Progenitor cell of endocrine pancreas (in vitro differentiated cells): Measurements from ENCODE around the gene FAM20B. TPM values are rescaled to one million over a fixed set of nuclear protein-coding genes. Genes with fewer than 3 reads are reported as not detected.

Experiments used
- DNase-seq: peaks from one replicate; pipeline ENCODE4 v3.0.0; 2021; ENCODE audit warnings: low spot score; ENCODE audit not compliant: unreplicated experiment
- H3K27ac Mint-ChIP-seq: 2 replicates; pipeline ENCODE4 v1.8.0; 2021; ENCODE audit warnings: mild to moderate bottlenecking, moderate library complexity, mixed read lengths
- H3K27me3 Mint-ChIP-seq: 2 replicates; pipeline ENCODE4 v1.8.0; 2021; ENCODE audit warnings: mixed read lengths
- H3K36me3 Mint-ChIP-seq: 2 replicates; pipeline ENCODE4 v1.8.0; 2022; ENCODE audit warnings: mixed read lengths; ENCODE audit not compliant: insufficient read depth
- H3K4me1 Mint-ChIP-seq: 2 replicates; pipeline ENCODE4 v1.8.0; 2021; ENCODE audit warnings: low read depth, mixed read lengths
- H3K4me3 Mint-ChIP-seq: 2 replicates; pipeline ENCODE4 v1.8.0; 2021; ENCODE audit warnings: low read depth, mild to moderate bottlenecking, moderate library complexity, mixed read lengths
- H3K9me3 Mint-ChIP-seq: 2 replicates; pipeline ENCODE4 v1.8.0; 2021; ENCODE audit warnings: low read depth, mixed read lengths
- CTCF ChIP-seq: fragments of 200-600 bp; sonication (generic); IDR thresholded peaks from one replicate; pipeline ENCODE4 v1.5.0; 2021; ENCODE audit warnings: antibody characterized with exemption, mild to moderate bottlenecking; ENCODE audit not compliant: unreplicated experiment
- total RNA-seq: library from RNA; stranded (reverse); gene quantifications from 2 replicates; pipeline ENCODE4 v1.2.1, GENCODE V29; 2021

The FAM20B gene
- total RNA-seq, 1 donor from 2014 or later: 42.9 TPM

GRCh38 chr1:179090923-179091322, 65.2 kb downstream of the FAM20B start:
- Mint-ChIP-seq H3K27ac (peak overlapping the region; percentile 17), H3K4me1 (peaks cover 23% of the 10 kb centered on the region), H3K27me3 (no peaks in the 10 kb centered on the region), H3K36me3 (peaks cover 24% of the 10 kb centered on the region), H3K4me3 (no peak overlapping the region), H3K9me3 (no peaks in the 10 kb centered on the region)
- TF ChIP-seq CTCF: no peak
- no peak for DNase-seq

GRCh38 chr1:179091691-179092165, 66.0 kb downstream of the FAM20B start:
- DNase-seq: no peak
- Mint-ChIP-seq H3K9me3 (no peaks in the 10 kb centered on the region), H3K4me1 (peaks cover 23% of the 10 kb centered on the region), H3K27me3 (no peaks in the 10 kb centered on the region), H3K27ac (no peak overlapping the region), H3K36me3 (peaks cover 23% of the 10 kb centered on the region), H3K4me3 (no peak overlapping the region)
- TF ChIP-seq CTCF: no peak

DNA sequence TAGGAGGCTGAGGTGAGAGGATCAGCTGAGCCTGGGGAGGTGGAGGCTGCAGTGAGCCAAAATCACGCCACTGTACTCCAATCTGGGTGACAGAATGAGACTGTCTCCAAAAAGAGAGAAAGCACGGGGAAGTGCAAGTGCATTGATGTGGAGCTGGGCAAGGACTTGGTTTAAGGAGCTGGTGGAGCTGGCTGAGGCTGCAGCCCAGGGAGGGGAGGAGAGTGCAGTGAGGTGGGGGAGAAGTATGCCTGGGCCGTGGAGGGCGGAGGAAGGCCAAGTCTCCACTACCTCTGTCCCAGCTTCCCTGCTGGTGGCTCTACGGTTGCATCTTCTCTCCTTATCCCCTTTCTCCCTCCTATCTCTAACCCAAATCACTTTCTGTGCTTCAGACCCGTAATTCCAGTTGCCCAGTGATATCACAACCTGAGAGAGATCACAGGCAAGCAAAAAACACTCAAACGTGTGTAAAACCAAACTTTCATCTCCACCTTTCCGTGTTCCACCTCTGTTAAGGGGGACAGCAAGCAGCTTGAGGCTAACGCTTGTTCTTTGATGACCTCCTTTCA, 67.3 kb downstream of the FAM20B start:
- Mint-ChIP-seq H3K4me1 (peaks cover 23% of the 10 kb centered on the region), H3K4me3 (no peak overlapping the region), H3K27ac (no peak overlapping the region), H3K9me3 (no peaks in the 10 kb centered on the region), H3K27me3 (no peaks in the 10 kb centered on the region), H3K36me3 (peaks cover 32% of the 10 kb centered on the region)
- no peak for TF ChIP-seq CTCF
- DNase-seq: no peak

- Mint-ChIP-seq H3K4me3 (no peak overlapping the region), H3K27ac (peak overlapping the region; percentile 53), H3K4me1 (peaks cover 22% of the 10 kb centered on the region), H3K27me3 (no peaks in the 10 kb centered on the region), H3K9me3 (no peaks in the 10 kb centered on the region), H3K36me3 (peaks cover 31% of the 10 kb centered on the region)
- no peak for TF ChIP-seq CTCF
- DNase-seq: no peak
Observed at GRCh38 chr1:179094818-179095217, 69.1 kb downstream of the FAM20B start.

DNA sequence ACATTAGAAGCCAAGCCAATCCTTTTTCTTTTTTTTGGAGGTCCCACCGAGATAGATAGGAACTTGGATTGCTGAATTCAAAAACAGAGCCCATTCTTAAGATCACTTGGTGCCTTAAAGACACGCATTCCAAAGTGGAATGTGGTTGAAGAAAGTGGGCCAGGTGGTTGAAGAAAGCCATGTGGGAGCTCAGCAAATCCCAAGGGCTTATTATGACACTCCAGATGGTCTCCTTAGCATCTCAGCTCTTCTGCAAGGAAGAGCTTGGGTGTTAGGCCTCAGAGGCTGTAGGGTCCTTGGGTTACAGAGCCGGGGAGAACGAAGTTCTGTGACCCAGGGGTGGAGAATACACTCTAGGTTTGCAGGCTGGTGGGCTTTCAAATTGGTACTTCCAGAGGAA, 69.7 kb downstream of the FAM20B start:
- DNase-seq: no peak
- H3K9me3 Mint-ChIP-seq: no peaks in the 10 kb centered on the region
- peaks cover 31% of the 10 kb centered on the region for H3K36me3 Mint-ChIP-seq
- TF ChIP-seq CTCF: no peak
- no peak overlapping the region for H3K27ac Mint-ChIP-seq
- H3K4me3 Mint-ChIP-seq: no peak overlapping the region
- no peaks in the 10 kb centered on the region for H3K27me3 Mint-ChIP-seq
- H3K4me1 Mint-ChIP-seq: peaks cover 18% of the 10 kb centered on the region
